GM12878 (cell line): ENCODE results near the gene NAB1. TPM values are rescaled to one million over a fixed set of nuclear protein-coding genes. Genes with fewer than 3 reads are reported as not detected.

ENCODE experiments used
- ATAC-seq: fragments of 200-7000 bp; cut with Tn5 transposase; 3 replicates; pipeline ENCODE4 v1.9.1; 2020; ENCODE audit warnings: mild to moderate bottlenecking, moderate library complexity
- BruUV-seq: library from RNA; stranded (reverse); fragments of 400-500 nt; replicated peaks from 2 replicates; lab custom pipeline; 2021; lab: Mats Ljungman, UMichigan
- CTCF ChIA-PET: fragments of 300-600 bp; sonication (Branson Sonifier 250); formaldehyde crosslinking; extraction: SDS; loops from one replicate; lab custom pipeline; 2021; ENCODE audit warnings: inconsistent platforms; lab: Yijun Ruan, JAX
- POLR2A ChIA-PET: fragments of 350-600 bp; formaldehyde crosslinking; extraction: SDS; loops from one replicate; lab custom pipeline; 2021; ENCODE audit warnings: inconsistent platforms; lab: Charles Lee
- RAD21 ChIA-PET: fragments of 300-600 bp; sonication (Branson Sonifier 250); formaldehyde crosslinking; loops from one replicate; lab custom pipeline; 2023; ENCODE audit warnings: antibody characterized with exemption; ENCODE audit not compliant: unreplicated experiment; lab: Charles Lee
- SMC1A ChIA-PET: fragments of 300-600 bp; sonication (Branson Sonifier 250); formaldehyde crosslinking; loops from one replicate; lab custom pipeline; 2023; ENCODE audit not compliant: unreplicated experiment, uncharacterized antibody; lab: Charles Lee
- DNase-seq: peaks from one replicate; pipeline ENCODE4 v3.0.0-alpha.2; 2011; ENCODE audit warnings: low read depth, low spot score
- FAIRE-seq: peaks from 3 replicates; lab custom pipeline; 2011; peaks lifted over from hg19 to GRCh38; lab: Jason Lieb, UNC
- H2AFZ ChIP-seq: 2 replicates; pipeline ENCODE4 v1.6.0; 2011; ENCODE audit warnings: low read depth, low read length, control low read depth; ENCODE audit not compliant: control insufficient read depth
- H3K27ac ChIP-seq: 2 replicates; pipeline ENCODE4 v1.5.1; 2011; ENCODE audit warnings: control low read depth; ENCODE audit not compliant: control insufficient read depth, insufficient read depth
- H3K27me3 ChIP-seq, 2 experiments: replicated peaks in 1 of 2; 2 replicates each; pipeline versions ENCODE4 v1.6.0 to v1.6.1; 2011; ENCODE audit warnings: low read length in 1 of 2; ENCODE audit not compliant: control insufficient read depth in 2 of 2, insufficient read depth in 2 of 2
- H3K36me3 ChIP-seq, 2 experiments: 2 replicates each; pipeline ENCODE4 v1.5.1; 2011; ENCODE audit warnings: low read length in 1 of 2; ENCODE audit not compliant: control insufficient read depth in 2 of 2, insufficient read depth in 2 of 2
- H3K4me1 ChIP-seq: 2 replicates; pipeline ENCODE4 v1.6.1; 2011; ENCODE audit warnings: mild to moderate bottlenecking, low read length, moderate library complexity, mixed read lengths; ENCODE audit not compliant: control insufficient read depth, insufficient read depth
- H3K4me2 ChIP-seq: 2 replicates; pipeline ENCODE4 v1.6.0; 2011; ENCODE audit warnings: control low read depth; ENCODE audit not compliant: control insufficient read depth, insufficient read depth
- H3K4me3 ChIP-seq: fragments of 200-600 bp; sonication (generic); 2 replicates; pipeline ENCODE4 v1.5.1; 2016
- H3K79me2 ChIP-seq: 2 replicates; pipeline ENCODE4 v1.6.0; 2011; ENCODE audit warnings: low read length; ENCODE audit not compliant: control insufficient read depth, insufficient read depth
- H3K9ac ChIP-seq: 2 replicates; pipeline ENCODE4 v1.8.0; 2011; ENCODE audit warnings: low read length, control low read depth, mixed read lengths; ENCODE audit not compliant: control insufficient read depth, insufficient read depth
- H3K9me3 ChIP-seq: replicated peaks from 3 replicates; pipeline ENCODE4 v1.5.1; 2011; ENCODE audit warnings: mild to moderate bottlenecking, low read length; ENCODE audit not compliant: control insufficient read depth, insufficient read depth
- H4K20me1 ChIP-seq: 2 replicates; pipeline ENCODE4 v1.6.0; 2011; ENCODE audit not compliant: control insufficient read depth, insufficient read depth
- CBX5 ChIP-seq: sonication (generic); IDR thresholded peaks from 2 replicates; pipeline ENCODE4 v1.6.1; 2016; ENCODE audit warnings: low read depth, moderate library complexity, mild to moderate bottlenecking, inconsistent platforms
- JUNB ChIP-seq: IDR thresholded peaks from 2 replicates; pipeline ENCODE4 v1.6.1; 2016; ENCODE audit warnings: antibody characterized with exemption, mild to moderate bottlenecking
- RB1 ChIP-seq: fragments of 450-650 bp; formaldehyde crosslinking; IDR thresholded peaks from 2 replicates; pipeline ENCODE4 v1.6.1; 2017; ENCODE audit warnings: mild to moderate bottlenecking, borderline replicate concordance
- ZBTB40 ChIP-seq: fragments of 450-650 bp; IDR thresholded peaks from 2 replicates; pipeline ENCODE4 v1.6.1; 2016; ENCODE audit warnings: mild to moderate bottlenecking, moderate library complexity, borderline replicate concordance
- WGBS: methylation state at CpG from one replicate; pipeline ENCODE4 v1.1.6; 2016; ENCODE audit warnings: low lambda C conversion rate; ENCODE audit not compliant: insufficient replicate concordance, insufficient coverage; ENCODE audit errors: missing lambda C conversion rate; 5-methylcytosine and 5-hydroxymethylcytosine counted together
- in situ Hi-C: fragments of 300-500 bp; cut with MboI; formaldehyde crosslinking; loops from 9 replicates; pipeline ENCODE4 v1.14.3; 2018; ENCODE audit warnings: mixed read lengths
- intact Hi-C: fragments of 100-400 bp; cut with micrococcal nuclease; formaldehyde crosslinking; loops from one replicate; pipeline ENCODE4 v1.14.2; 2022; ENCODE audit not compliant: unreplicated experiment
- polyA plus RNA-seq, 11 experiments: library from polyadenylated mRNA; depleted of rRNA in 4 of 11; unstranded in 6 of 11; stranded (reverse) in 5 of 11; fragments of >200 nt; fragmentation: Nextera tagmentation in 4 of 11; fragmentation: Illumina TruSeq in 1 of 11; extraction: Ambion mirVana in 4 of 11; extraction: Trizol in 1 of 11; gene quantifications; 1 replicate in 1 of 11; 2 replicates in 10 of 11; pipeline versions ENCODE4 v1.2.1 to v1.2.3, GENCODE V29; 2011 to 2016; ENCODE audit warnings: inconsistent platforms in 2 of 11, missing spikeins in 2 of 11, low read depth in 1 of 11
- total RNA-seq, 4 experiments: library from RNA; depleted of rRNA in 3 of 4; stranded (reverse); fragments of >200 nt in 3 of 4; fragmentation: Illumina TruSeq in 1 of 4; extraction: Trizol in 1 of 4; gene quantifications; 2 replicates each; pipeline versions ENCODE4 v1.2.1 to v1.2.3, GENCODE V29; 2013 to 2021

Gene NAB1
- total and polyA plus RNA-seq, 10 of the 15 experiments (the other 5 are each of a cell fraction or from before 2014, with no cell fraction given) = 4.5 to 39.6 (median 23.0) TPM

- Histone ChIP-seq H2AFZ (no peak overlapping the region), H3K4me2 (no peak overlapping the region), H3K27ac (no peak overlapping the region), H3K36me3 (peaks cover 0 to 10% of the 10 kb centered on the region in 2 experiments; a peak in 2 of 4 replicates), H3K27me3 (no peaks in the 10 kb centered on the region), H4K20me1 (no peaks in the 10 kb centered on the region), H3K4me3 (no peak overlapping the region), H3K4me1 (peaks cover 2% of the 10 kb centered on the region; the same call in 1 of the 2 replicates), H3K9me3 (no peaks in the 10 kb centered on the region), H3K79me2 (peaks cover 40% of the 10 kb centered on the region), H3K9ac (no peak overlapping the region)
- POLR2A ChIA-PET = interaction anchor here (6.1 to 6.2 kb wide), 2 partner anchors 8 to 19 kb away, joined by 45 to 65 read pairs; no protein-coding TSS in a partner anchor
- no peak for FAIRE-seq
- TF ChIP-seq RB1 = no peak
- TF ChIP-seq ZBTB40 = no peak
- no peak for TF ChIP-seq CBX5
- no peak for TF ChIP-seq JUNB
- no peak for DNase-seq
- peak; percentile 27 for ATAC-seq
- 91% methylated on average over 8 of the region's 8 CpGs for WGBS
- intact Hi-C loops (loop anchor here (10.0 kb wide), 1 partner anchor 225 kb away; the partner anchor contains the start of gene GLS), in situ Hi-C loops (no loop called here)
- SMC1A ChIA-PET = interaction anchor here (0.6 to 10.1 kb wide), 3 partner anchors 6 to 279 kb away, joined by 3 to 206 read pairs (median 197); no protein-coding TSS in a partner anchor
- no TSS peak for BruUV-seq
- CTCF ChIA-PET = interaction anchor here (0.6 to 5.7 kb wide), 2 partner anchors 8 to 126 kb away, joined by 3 to 50 read pairs; no protein-coding TSS in a partner anchor
- RAD21 ChIA-PET = interaction anchor here (1.0 to 6.7 kb wide), 6 partner anchors 8 to 142 kb away, joined by 3 to 91 read pairs (median 8); no protein-coding TSS in a partner anchor
These were observed 10.7 kb downstream of the NAB1 start for GRCh38 chr2:190659553-190659952.
